ENCODE measurements around the gene CDH22.

GRCh38 chr20:46157076-46157592, 151.2 kb downstream of the CDH22 start:
- TF ChIP-seq CTCF (IDR thresholded peaks at IDR 0.05): no peak
- TF ChIP-seq POLR2A (IDR thresholded peaks at IDR 0.05): no peak

Measured in right lobe of liver (tissue), 4 donors.